ENCODE measurements around the gene CORO2A. TPM values are rescaled to one million over a fixed set of nuclear protein-coding genes. Genes with fewer than 3 reads are reported as not detected.

The CORO2A gene
- total RNA-seq, 2 donors from 2014 or later, result 0.66 to 1.3 TPM

DNA sequence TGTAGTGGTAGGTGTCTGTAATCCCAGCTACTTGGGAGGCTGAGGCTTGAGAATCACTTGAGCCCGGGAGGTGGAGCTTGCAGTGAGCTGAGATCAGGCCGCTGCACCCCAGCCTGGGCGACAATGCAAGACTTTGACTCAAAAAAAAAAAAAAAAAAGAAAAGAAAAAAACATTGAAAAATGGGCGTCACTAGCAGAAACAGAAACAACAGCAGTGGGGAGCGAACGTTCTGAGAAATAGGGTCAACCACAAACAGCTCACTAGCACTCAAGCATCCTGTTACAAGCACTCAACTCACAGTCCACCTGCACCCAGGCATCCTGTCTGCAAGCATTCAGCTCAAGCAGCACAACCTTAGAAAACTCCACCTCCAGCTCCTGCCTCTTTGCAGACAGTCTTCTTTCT, 90.6 kb downstream of the CORO2A start:
- intact Hi-C loops (cut with DNase I), result no loop called here
- Histone ChIP-seq H3K4me3 (no peak overlapping the region), H3K4me1 (peaks cover 6% of the 10 kb centered on the region), H3K27me3 (no peaks in the 10 kb centered on the region), H3K36me3 (replicated peaks in 1 of 2; ENCODE audit: insufficient read depth in 1 of 2, low read depth in 2 of 2) (no peaks in the 10 kb centered on the region), H3K27ac (no peak overlapping the region), H3K9me3 (no peaks in the 10 kb centered on the region)
- ATAC-seq (no peak), DNase-seq (peak in 1 of 4 donors; percentile 48)
- WGBS, 2 donors, result 47 to 65% methylated on average over 6 of the region's 6 CpGs
- no peak for TF ChIP-seq CTCF (IDR thresholded peaks at IDR 0.05)
- peak in 1 of 3 donors; percentile 16 for TF ChIP-seq POLR2A (IDR thresholded peaks at IDR 0.05)

DNA sequence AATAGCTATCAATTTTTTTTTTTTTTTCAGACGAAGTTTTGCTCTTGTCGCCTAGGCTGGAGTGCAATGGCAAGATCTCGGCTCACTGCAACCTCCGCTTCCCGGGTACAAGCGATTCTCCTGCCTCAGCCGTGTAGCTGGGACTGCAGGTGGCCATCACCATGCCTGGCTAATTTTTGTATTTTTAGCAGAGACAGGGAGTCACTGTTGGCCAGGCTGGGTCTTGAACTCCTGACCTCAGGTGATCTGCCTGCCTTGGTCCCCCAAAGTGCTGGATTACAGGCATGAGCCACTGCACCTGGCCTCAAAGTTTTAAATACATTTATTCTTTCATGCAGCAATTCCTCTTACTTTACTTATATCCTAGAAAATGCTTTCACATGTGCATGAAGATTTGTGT, 91.0 kb downstream of the CORO2A start:
- DNase-seq (no peak), ATAC-seq (no peak)
- Histone ChIP-seq H3K36me3 (replicated peaks in 1 of 2; ENCODE audit: insufficient read depth in 1 of 2, low read depth in 2 of 2) (no peaks in the 10 kb centered on the region), H3K4me1 (peaks cover 6% of the 10 kb centered on the region), H3K9me3 (no peaks in the 10 kb centered on the region), H3K4me3 (no peak overlapping the region), H3K27ac (no peak overlapping the region), H3K27me3 (no peaks in the 10 kb centered on the region)
- 88 to 90% methylated on average over 7 of the region's 7 CpGs for WGBS, 2 donors
- intact Hi-C loops (cut with DNase I), result no loop called here
- no peak for TF ChIP-seq CTCF (IDR thresholded peaks at IDR 0.05)
- TF ChIP-seq POLR2A (IDR thresholded peaks at IDR 0.05), result no peak

- DNase-seq (no peak), ATAC-seq (no peak)
- no peaks in the 10 kb centered on the region for H3K36me3 ChIP-seq (replicated peaks in 1 of 2; ENCODE audit: insufficient read depth in 1 of 2, low read depth in 2 of 2)
- H3K4me3 ChIP-seq, result no peak overlapping the region
- intact Hi-C loops (cut with DNase I), result no loop called here
- H3K9me3 ChIP-seq, result no peaks in the 10 kb centered on the region
- no peaks in the 10 kb centered on the region for H3K27me3 ChIP-seq
- TF ChIP-seq POLR2A (IDR thresholded peaks at IDR 0.05) (no peak), CTCF (IDR thresholded peaks at IDR 0.05) (no peak)
- H3K27ac ChIP-seq, result no peak overlapping the region
- peaks cover 6% of the 10 kb centered on the region for H3K4me1 ChIP-seq
Measured at GRCh38 chr9:98100456-98100855, 92.0 kb downstream of the CORO2A start.

DNA sequence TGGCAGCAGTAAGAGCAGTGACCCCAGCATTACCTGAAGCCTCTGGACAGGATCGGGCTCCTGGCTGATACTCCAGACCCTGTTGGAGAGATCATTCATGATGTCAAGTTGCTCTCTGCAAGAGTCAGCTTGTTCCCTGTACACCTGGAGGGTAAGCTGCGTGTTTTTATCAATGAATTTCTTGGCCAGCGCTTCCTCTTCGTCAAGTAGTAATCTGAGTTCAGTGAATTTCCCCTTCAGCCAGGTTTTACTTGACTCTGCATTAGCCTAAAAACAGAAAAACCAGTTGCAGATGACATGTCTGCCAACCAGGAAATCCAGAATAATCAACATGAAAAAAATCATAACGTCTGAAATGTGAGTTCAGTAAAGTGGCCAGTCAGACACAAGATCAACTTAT, 92.5 kb downstream of the CORO2A start:
- Histone ChIP-seq H3K27ac (no peak overlapping the region), H3K9me3 (no peaks in the 10 kb centered on the region), H3K4me1 (peaks cover 6% of the 10 kb centered on the region), H3K27me3 (no peaks in the 10 kb centered on the region), H3K4me3 (no peak overlapping the region), H3K36me3 (replicated peaks in 1 of 2; ENCODE audit: insufficient read depth in 1 of 2, low read depth in 2 of 2) (no peaks in the 10 kb centered on the region)
- no peak for ATAC-seq
- DNase-seq, result no peak
- WGBS, 2 donors, result 43 to 68% methylated on average over 5 of the region's 5 CpGs
- TF ChIP-seq POLR2A (IDR thresholded peaks at IDR 0.05) (no peak), CTCF (IDR thresholded peaks at IDR 0.05) (no peak)
- intact Hi-C loops (cut with DNase I), result no loop called here

- Histone ChIP-seq H3K27ac (no peak overlapping the region), H3K27me3 (no peaks in the 10 kb centered on the region), H3K4me1 (peaks cover 6% of the 10 kb centered on the region), H3K9me3 (no peaks in the 10 kb centered on the region), H3K4me3 (no peak overlapping the region), H3K36me3 (replicated peaks in 1 of 2; ENCODE audit: insufficient read depth in 1 of 2, low read depth in 2 of 2) (no peaks in the 10 kb centered on the region)
- TF ChIP-seq CTCF (IDR thresholded peaks at IDR 0.05) (no peak), POLR2A (IDR thresholded peaks at IDR 0.05) (no peak)
- intact Hi-C loops (cut with DNase I), result no loop called here
- DNase-seq (no peak), ATAC-seq (no peak)
- WGBS, 2 donors, result 92 to 100% methylated on average over 2 of the region's 2 CpGs
Measured at GRCh38 chr9:98099346-98099745, 93.1 kb downstream of the CORO2A start.

Data from body of pancreas (tissue), 4 donors.